Retina (tissue), 1 donor: ENCODE measurements around the gene VWA1.
A peak's percentile ranks its signal among the peaks of the same experiment; 100 is the strongest.
"Not testable (repeated sequence)": the region's sequence is repeated elsewhere in the genome, so short reads cannot be mapped to it uniquely, and the experiment has no call there.

Experiments
- DNase-seq: peaks from one replicate; pipeline ENCODE4 v3.0.0-alpha.2; 2016

The VWA1 gene, protein sequence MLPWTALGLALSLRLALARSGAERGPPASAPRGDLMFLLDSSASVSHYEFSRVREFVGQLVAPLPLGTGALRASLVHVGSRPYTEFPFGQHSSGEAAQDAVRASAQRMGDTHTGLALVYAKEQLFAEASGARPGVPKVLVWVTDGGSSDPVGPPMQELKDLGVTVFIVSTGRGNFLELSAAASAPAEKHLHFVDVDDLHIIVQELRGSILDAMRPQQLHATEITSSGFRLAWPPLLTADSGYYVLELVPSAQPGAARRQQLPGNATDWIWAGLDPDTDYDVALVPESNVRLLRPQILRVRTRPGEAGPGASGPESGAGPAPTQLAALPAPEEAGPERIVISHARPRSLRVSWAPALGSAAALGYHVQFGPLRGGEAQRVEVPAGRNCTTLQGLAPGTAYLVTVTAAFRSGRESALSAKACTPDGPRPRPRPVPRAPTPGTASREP

GRCh38 chr1:1435106-1435903 is at the start of gene VWA1:
Gene VWA1 (plus strand): TSS chr1:1435690. CDS start chr1:1435749, 59 bp downstream.
- DNase-seq: peak; percentile 77

DNA sequence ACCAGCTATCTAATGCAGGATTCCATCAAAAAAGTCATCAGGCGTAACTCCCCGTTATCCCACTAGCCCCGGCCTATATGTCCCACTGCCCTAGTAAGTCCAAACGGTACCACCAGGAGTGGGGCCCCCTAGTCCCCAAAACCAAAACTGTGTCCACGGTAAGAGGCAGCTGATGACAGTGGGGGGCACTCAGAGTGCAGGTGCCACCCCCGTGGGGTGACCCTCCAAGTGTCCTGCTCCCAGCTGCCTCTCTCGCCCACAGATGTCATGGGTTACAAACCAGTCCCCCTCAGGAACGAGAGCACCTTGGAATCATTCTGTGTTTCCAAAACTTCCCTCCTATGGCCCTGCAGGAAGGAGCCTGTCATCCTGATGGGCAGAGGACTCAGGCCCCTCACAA is 49.6 kb upstream of the VWA1 start:
- DNase-seq: no peak

GRCh38 chr1:1387098-1388077 is 48.1 kb upstream of the VWA1 start:
- no peak for DNase-seq

- no peak for DNase-seq
Measured at GRCh38 chr1:1388078-1388472, 47.4 kb upstream of the VWA1 start.

- DNase-seq: no peak
Measured at GRCh38 chr1:1390675-1391074, 44.8 kb upstream of the VWA1 start.

- no peak for DNase-seq
Measured at GRCh38 chr1:1391225-1391624, 44.3 kb upstream of the VWA1 start.

DNA sequence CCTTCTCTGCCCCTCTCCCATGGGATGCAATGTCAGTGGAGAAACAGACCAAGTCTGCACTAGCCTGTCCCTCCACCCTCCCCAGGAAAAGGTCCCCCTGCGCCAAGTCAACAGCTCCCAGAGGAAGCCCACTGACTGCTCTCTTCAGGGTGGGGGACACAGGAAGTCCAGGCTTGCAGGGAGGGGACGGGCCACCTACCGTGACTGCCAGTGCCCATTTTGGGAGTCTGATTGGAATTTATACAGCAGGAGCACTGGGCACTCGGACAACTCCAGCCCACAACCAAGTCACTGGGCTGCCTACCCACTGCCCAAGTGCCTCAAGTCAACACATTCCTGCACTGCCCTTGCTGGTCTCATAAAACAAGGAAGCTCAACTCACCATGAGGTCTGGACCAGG is 42.5 kb upstream of the VWA1 start:
- DNase-seq: no peak

GRCh38 chr1:1393428-1393827 is 42.1 kb upstream of the VWA1 start:
- no peak for DNase-seq

- no peak for DNase-seq
Measured at GRCh38 chr1:1394116-1394515, 41.4 kb upstream of the VWA1 start.

DNA sequence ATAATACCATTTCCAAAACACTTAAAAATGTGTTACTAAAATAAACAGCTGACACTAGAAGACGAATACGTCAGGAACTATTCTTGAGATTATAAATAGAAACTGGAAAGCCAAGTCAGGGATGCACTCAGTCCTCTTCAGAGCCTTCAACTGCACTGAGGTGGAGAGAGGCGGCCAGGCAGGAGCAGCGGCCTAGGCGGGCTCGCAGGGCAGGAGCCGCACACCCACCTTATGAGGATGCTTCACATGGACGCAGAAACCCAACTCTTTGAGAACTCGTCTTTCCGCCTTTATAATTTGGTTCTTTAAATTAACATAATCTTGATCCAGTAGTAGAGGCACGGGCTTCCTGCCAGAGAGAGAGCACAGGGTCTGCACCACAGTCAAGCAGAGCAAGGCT is 40.3 kb upstream of the VWA1 start:
- no peak for DNase-seq

GRCh38 chr1:1397839-1398523 is 37.5 kb upstream of the VWA1 start:
- no peak for DNase-seq

GRCh38 chr1:1398677-1399186 is 36.8 kb upstream of the VWA1 start:
- DNase-seq: no peak

- DNase-seq: peak; percentile 99
Measured at GRCh38 chr1:1399187-1399871, 36.2 kb upstream of the VWA1 start, which contains the start of gene CCNL2. Gene CCNL2 (minus strand): TSS chr1:1399335. CDS start chr1:1399306, 29 bp downstream.

GRCh38 chr1:1399872-1400575 is 35.5 kb upstream of the VWA1 start:
- no peak for DNase-seq

DNA sequence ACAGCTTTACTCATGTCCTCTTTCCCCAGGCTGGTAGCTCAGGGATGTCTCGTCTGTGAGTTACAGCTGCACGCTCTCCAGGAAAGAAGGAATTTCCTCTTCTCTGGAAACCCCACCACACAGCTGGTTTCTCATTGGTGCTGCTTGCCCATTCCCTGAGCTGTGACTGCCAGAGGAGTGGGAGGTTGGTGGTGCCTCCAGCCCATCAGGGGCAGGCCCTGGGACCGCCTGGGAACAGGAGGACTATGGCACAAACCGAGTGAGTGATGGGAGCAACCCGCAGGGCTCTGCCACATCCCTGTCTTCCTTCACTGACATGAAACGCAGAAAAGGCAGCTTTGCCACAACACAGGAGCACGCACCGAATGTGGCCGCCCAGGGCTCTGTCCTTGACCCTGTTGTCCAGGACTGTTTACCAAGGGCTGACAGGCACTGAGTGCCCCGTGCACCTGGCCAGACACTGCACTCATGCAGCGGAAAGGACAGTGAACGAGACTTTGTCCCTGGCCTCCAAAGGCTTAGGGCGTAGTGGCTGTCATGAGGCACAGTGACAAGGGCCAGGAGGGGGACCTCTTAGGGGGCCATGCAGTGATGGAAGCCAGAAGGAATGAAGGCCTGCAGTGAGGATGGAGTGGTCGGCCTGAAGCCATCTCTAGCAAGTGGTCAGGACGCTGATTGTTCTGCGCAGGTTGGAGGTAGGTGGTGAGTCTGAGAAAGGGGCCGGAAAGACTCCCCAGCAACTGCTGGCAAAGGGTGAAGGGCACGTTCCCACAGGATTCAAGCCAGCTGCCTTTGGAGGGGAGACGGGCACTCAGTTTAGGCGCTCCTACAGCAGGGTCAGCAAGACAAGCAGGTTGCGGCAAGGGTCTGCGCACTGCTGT is 34.7 kb upstream of the VWA1 start:
- DNase-seq: no peak

- no peak for DNase-seq
Measured at GRCh38 chr1:1401457-1402010, 34.0 kb upstream of the VWA1 start.

DNA sequence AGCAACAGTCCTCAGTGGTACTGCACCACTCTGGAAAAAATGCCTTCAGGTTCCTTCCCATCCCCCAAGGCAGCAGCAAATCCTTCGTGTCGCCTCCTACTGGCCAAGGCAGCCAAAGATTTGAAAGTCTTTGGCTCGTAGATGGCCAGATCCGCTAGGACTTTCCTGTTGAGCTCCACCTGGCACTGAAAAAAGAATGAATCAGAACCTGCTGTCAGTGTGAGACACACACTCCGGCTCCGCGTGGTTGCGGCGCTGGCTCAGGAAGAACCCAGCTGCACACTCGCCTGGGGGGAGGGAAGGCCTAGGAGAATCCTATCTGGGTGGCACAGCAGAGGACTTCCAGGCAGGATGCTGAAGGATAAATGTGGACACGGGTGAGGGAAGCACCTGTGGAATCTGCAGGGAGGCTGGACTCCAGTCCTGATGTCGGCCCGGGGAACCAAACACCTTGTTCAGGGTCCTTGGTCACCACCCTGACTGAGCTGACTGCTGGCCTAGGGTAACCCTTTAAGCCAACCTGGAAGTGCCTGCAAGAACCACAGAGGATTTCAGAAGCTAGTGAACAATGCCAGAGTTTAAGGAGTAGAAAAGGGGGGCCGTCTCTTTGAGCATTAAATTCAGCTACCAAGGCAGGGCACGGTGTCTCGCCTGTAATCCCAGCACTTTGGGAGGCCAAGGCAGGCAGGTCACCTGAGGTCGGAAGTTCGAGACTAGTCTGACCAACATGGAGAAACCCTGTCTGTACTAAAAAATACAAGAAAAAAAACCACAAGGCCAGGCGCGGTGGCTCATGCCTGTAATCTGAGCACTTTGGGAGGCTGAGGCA is 33.2 kb upstream of the VWA1 start:
- DNase-seq: no peak

GRCh38 chr1:1402901-1403392 is 32.5 kb upstream of the VWA1 start:
- not testable (repeated sequence) for DNase-seq
